Measurements from ENCODE around the gene SIVA1. TPM values are rescaled to one million over a fixed set of nuclear protein-coding genes. Genes with fewer than 3 reads are reported as not detected.
A peak's percentile ranks its signal among the peaks of the same experiment; 100 is the strongest.

SIVA1 gene
- total RNA-seq, 3 donors from 2014 or later (not counting 1 experiment from before 2014, with no cell fraction given): 59.7 to 74.8 (median 59.8) TPM

- Histone ChIP-seq H3K9me3 (ENCODE audit: control insufficient read depth, insufficient read depth, low read length) (no peaks in the 10 kb centered on the region), H3K36me3 (ENCODE audit: control insufficient read depth, insufficient read depth, low read length) (peaks cover 16% of the 10 kb centered on the region), H3K27ac (ENCODE audit: low read length) (no peak overlapping the region), H3K4me1 (ENCODE audit: control insufficient read depth, insufficient read depth, low read length) (peaks cover 45% of the 10 kb centered on the region), H3K27me3 (ENCODE audit: control insufficient read depth, insufficient read depth, low read length) (no peaks in the 10 kb centered on the region), H3K4me3 (ENCODE audit: low read length) (no peak overlapping the region)
- Mint-ChIP-seq H3K27ac (peak overlapping the region; percentile 31 to 74), H3K27me3 (ENCODE audit: low read depth in 2 of 2) (no peaks in the 10 kb centered on the region), H3K9me3 (no peaks in the 10 kb centered on the region), H3K4me1 (peaks cover 0 to 39% of the 10 kb centered on the region in 2 donors), H3K36me3 (no peaks in the 10 kb centered on the region), H3K4me3 (no peak overlapping the region)
- WGBS (ENCODE audit: insufficient coverage): 25% methylated on average over 14 of the region's 14 CpGs
- intact Hi-C loops (cut with micrococcal nuclease): no loop called here
- TF ChIP-seq CTCF (IDR thresholded peaks at IDR 0.05): no peak
- peak in 1 of 2 donors; percentile 53 for DNase-seq
- peak; percentile 62 to 76 (median 69) for ATAC-seq
Observed at GRCh38 chr14:104786091-104786586, 33.2 kb downstream of the SIVA1 start.

- H3K27ac ChIP-seq (ENCODE audit: low read length): no peak overlapping the region
- peaks cover 45% of the 10 kb centered on the region for H3K4me1 ChIP-seq (ENCODE audit: control insufficient read depth, insufficient read depth, low read length)
- H3K27me3 Mint-ChIP-seq (ENCODE audit: low read depth in 2 of 2): no peaks in the 10 kb centered on the region
- H3K9me3 ChIP-seq (ENCODE audit: control insufficient read depth, insufficient read depth, low read length): no peaks in the 10 kb centered on the region
- no peaks in the 10 kb centered on the region for H3K27me3 ChIP-seq (ENCODE audit: control insufficient read depth, insufficient read depth, low read length)
- DNase-seq (no peak), ATAC-seq (no peak)
- H3K36me3 Mint-ChIP-seq: no peaks in the 10 kb centered on the region
- no peak overlapping the region for H3K4me3 ChIP-seq (ENCODE audit: low read length)
- peaks cover 0 to 46% of the 10 kb centered on the region in 2 donors for H3K4me1 Mint-ChIP-seq
- peak overlapping the region; percentile 31 to 74 for H3K27ac Mint-ChIP-seq
- H3K9me3 Mint-ChIP-seq: no peaks in the 10 kb centered on the region
- H3K36me3 ChIP-seq (ENCODE audit: control insufficient read depth, insufficient read depth, low read length): peaks cover 25% of the 10 kb centered on the region
- 86% methylated on average over 28 of the region's 30 CpGs for WGBS (ENCODE audit: insufficient coverage)
- H3K4me3 Mint-ChIP-seq: no peak overlapping the region
- no peak for TF ChIP-seq CTCF (IDR thresholded peaks at IDR 0.05)
- intact Hi-C loops (cut with micrococcal nuclease): no loop called here
Observed at GRCh38 chr14:104786726-104787675, 34.1 kb downstream of the SIVA1 start.

- Mint-ChIP-seq H3K4me3 (no peak overlapping the region), H3K4me1 (peaks cover 0 to 51% of the 10 kb centered on the region in 2 donors), H3K27ac (peak overlapping the region in 1 of 2 donors; percentile 51), H3K9me3 (no peaks in the 10 kb centered on the region), H3K36me3 (no peaks in the 10 kb centered on the region), H3K27me3 (ENCODE audit: low read depth in 2 of 2) (no peaks in the 10 kb centered on the region)
- WGBS (ENCODE audit: insufficient coverage): 83% methylated on average over 7 of the region's 7 CpGs
- DNase-seq (no peak), ATAC-seq (no peak)
- Histone ChIP-seq H3K9me3 (ENCODE audit: control insufficient read depth, insufficient read depth, low read length) (no peaks in the 10 kb centered on the region), H3K36me3 (ENCODE audit: control insufficient read depth, insufficient read depth, low read length) (peaks cover 30% of the 10 kb centered on the region), H3K4me3 (ENCODE audit: low read length) (no peak overlapping the region), H3K4me1 (ENCODE audit: control insufficient read depth, insufficient read depth, low read length) (peaks cover 53% of the 10 kb centered on the region), H3K27me3 (ENCODE audit: control insufficient read depth, insufficient read depth, low read length) (no peaks in the 10 kb centered on the region), H3K27ac (ENCODE audit: low read length) (no peak overlapping the region)
- intact Hi-C loops (cut with micrococcal nuclease): no loop called here
- TF ChIP-seq CTCF (IDR thresholded peaks at IDR 0.05): no peak
Observed at GRCh38 chr14:104787736-104788135, 34.8 kb downstream of the SIVA1 start.
